HEK293 (cell line): Measurements from ENCODE around the gene SPRY4.

Experiments
- GLIS1 ChIP-seq: fragments of 450-650 bp; formaldehyde crosslinking; IDR thresholded peaks from 2 replicates; pipeline ENCODE4 v1.5.1; 2016; ENCODE audit warnings: missing biosample characterization, missing genetic modification characterization
- ZBTB7A ChIP-seq: fragments of 450-650 bp; formaldehyde crosslinking; IDR thresholded peaks from 2 replicates; pipeline ENCODE4 v1.5.1; 2016; ENCODE audit warnings: low read depth, missing biosample characterization, missing genetic modification characterization
- ZIC2 ChIP-seq: fragments of 450-650 bp; formaldehyde crosslinking; IDR thresholded peaks from 2 replicates; pipeline ENCODE4 v1.5.1; 2016; ENCODE audit warnings: missing biosample characterization, missing genetic modification characterization
- ZNF114 ChIP-seq: fragments of 450-650 bp; formaldehyde crosslinking; IDR thresholded peaks from 2 replicates; pipeline ENCODE4 v1.5.0; 2017; ENCODE audit warnings: missing biosample characterization, missing genetic modification characterization
- ZNF155 ChIP-seq: fragments of 450-650 bp; formaldehyde crosslinking; IDR thresholded peaks from 2 replicates; pipeline ENCODE4 v1.5.1; 2016; ENCODE audit warnings: missing biosample characterization, missing genetic modification characterization
- ZNF175 ChIP-seq: fragments of 450-650 bp; formaldehyde crosslinking; IDR thresholded peaks from 2 replicates; pipeline ENCODE4 v1.5.1; 2016; ENCODE audit warnings: missing biosample characterization, missing genetic modification characterization
- ZNF2 ChIP-seq: fragments of 450-650 bp; formaldehyde crosslinking; IDR thresholded peaks from 2 replicates; pipeline ENCODE4 v1.5.1; 2016; ENCODE audit warnings: missing biosample characterization, missing genetic modification characterization
- ZNF223 ChIP-seq: fragments of 450-650 bp; formaldehyde crosslinking; IDR thresholded peaks from 2 replicates; pipeline ENCODE4 v1.5.1; 2016; ENCODE audit warnings: missing biosample characterization, missing genetic modification characterization
- ZNF239 ChIP-seq: fragments of 450-650 bp; formaldehyde crosslinking; IDR thresholded peaks from 2 replicates; pipeline ENCODE4 v1.5.1; 2016; ENCODE audit warnings: missing biosample characterization, missing genetic modification characterization
- ZNF274 ChIP-seq, 2 experiments: fragments of 200-500 bp in 1 of 2; fragments of 450-650 bp in 1 of 2; sonication (Bioruptor generic) in 1 of 2; formaldehyde crosslinking in 1 of 2; IDR thresholded peaks; 2 replicates each; pipeline versions ENCODE4 v1.5.1 to v1.6.1; 2014 to 2016; ENCODE audit warnings: borderline replicate concordance in 1 of 2, inconsistent platforms in 1 of 2, low read length in 1 of 2, missing biosample characterization in 1 of 2, missing genetic modification characterization in 1 of 2
- ZNF292 ChIP-seq: fragments of 450-650 bp; formaldehyde crosslinking; IDR thresholded peaks from 2 replicates; pipeline ENCODE4 v1.5.1; 2016; ENCODE audit warnings: low read depth, missing biosample characterization, missing genetic modification characterization, borderline replicate concordance
- ZNF335 ChIP-seq: fragments of 450-650 bp; formaldehyde crosslinking; conservative IDR thresholded peaks from 2 replicates; pipeline ENCODE4 v1.5.1; 2016; ENCODE audit warnings: missing biosample characterization, missing genetic modification characterization
- ZNF48 ChIP-seq: fragments of 450-650 bp; formaldehyde crosslinking; IDR thresholded peaks from 2 replicates; pipeline ENCODE4 v1.5.1; 2016; ENCODE audit warnings: missing biosample characterization, missing genetic modification characterization
- ZNF530 ChIP-seq: fragments of 450-650 bp; formaldehyde crosslinking; IDR thresholded peaks from 2 replicates; pipeline ENCODE4 v1.5.1; 2016; ENCODE audit warnings: low read depth, missing biosample characterization, missing genetic modification characterization
- ZNF548 ChIP-seq: fragments of 450-650 bp; formaldehyde crosslinking; IDR thresholded peaks from 2 replicates; pipeline ENCODE4 v1.5.1; 2016; ENCODE audit warnings: missing biosample characterization, missing genetic modification characterization
- ZNF558 ChIP-seq: fragments of 450-650 bp; formaldehyde crosslinking; IDR thresholded peaks from 2 replicates; pipeline ENCODE4 v1.5.1; 2016; ENCODE audit warnings: missing biosample characterization, missing genetic modification characterization
- ZNF768 ChIP-seq: fragments of 450-650 bp; formaldehyde crosslinking; IDR thresholded peaks from 2 replicates; pipeline ENCODE4 v1.5.1; 2018; ENCODE audit warnings: missing biosample characterization, mild to moderate bottlenecking, missing genetic modification characterization
- ZNF777 ChIP-seq: fragments of 450-650 bp; formaldehyde crosslinking; IDR thresholded peaks from 2 replicates; pipeline ENCODE4 v1.5.1; 2017; ENCODE audit warnings: missing biosample characterization, missing genetic modification characterization, borderline replicate concordance
- ZNF785 ChIP-seq: fragments of 450-650 bp; formaldehyde crosslinking; IDR thresholded peaks from 2 replicates; pipeline ENCODE4 v1.5.1; 2016; ENCODE audit warnings: missing biosample characterization, missing genetic modification characterization
- ZNF792 ChIP-seq: fragments of 450-650 bp; formaldehyde crosslinking; IDR thresholded peaks from 2 replicates; pipeline ENCODE4 v1.5.1; 2016; ENCODE audit warnings: missing biosample characterization, missing genetic modification characterization
- ZSCAN23 ChIP-seq: fragments of 450-650 bp; formaldehyde crosslinking; IDR thresholded peaks from 2 replicates; pipeline ENCODE4 v1.5.1; 2016; ENCODE audit warnings: missing biosample characterization, missing genetic modification characterization
- ZSCAN30 ChIP-seq: fragments of 450-650 bp; IDR thresholded peaks from 2 replicates; pipeline ENCODE4 v1.5.1; 2018; ENCODE audit warnings: missing biosample characterization, mild to moderate bottlenecking, missing genetic modification characterization, moderate library complexity
- TF ChIP-seq, protein P1 (sequence below): fragments of 450-650 bp; formaldehyde crosslinking; IDR thresholded peaks from 2 replicates; pipeline ENCODE4 v1.5.1; 2016; ENCODE audit warnings: missing biosample characterization, missing genetic modification characterization
- TF ChIP-seq, protein P2 (sequence below): fragments of 450-650 bp; formaldehyde crosslinking; IDR thresholded peaks from 2 replicates; pipeline ENCODE4 v1.5.1; 2017; ENCODE audit warnings: missing biosample characterization, missing genetic modification characterization
- TF ChIP-seq, protein P3 (sequence below): fragments of 450-650 bp; formaldehyde crosslinking; IDR thresholded peaks from 2 replicates; pipeline ENCODE4 v1.5.1; 2016; ENCODE audit warnings: missing biosample characterization, missing genetic modification characterization
- TF ChIP-seq, protein P4 (sequence below): IDR thresholded peaks from 2 replicates; pipeline ENCODE4 v1.6.1; 2011; ENCODE audit warnings: mild to moderate bottlenecking, low read depth, low read length, borderline replicate concordance
- TF ChIP-seq, protein P5 (sequence below): fragments of 450-650 bp; formaldehyde crosslinking; optimal IDR thresholded peaks from 2 replicates; pipeline ENCODE3; 2016; ENCODE audit warnings: missing biosample characterization, mild to moderate bottlenecking, missing genetic modification characterization
- TF ChIP-seq, protein P6 (sequence below): fragments of 450-650 bp; formaldehyde crosslinking; conservative IDR thresholded peaks from 2 replicates; pipeline ENCODE4 v1.5.1; 2016; ENCODE audit warnings: low read depth, missing biosample characterization, missing genetic modification characterization
- TF ChIP-seq, protein P7 (sequence below): sonication (generic); formaldehyde crosslinking; IDR thresholded peaks from 2 replicates; pipeline ENCODE4 v1.8.1; 2022; ENCODE audit warnings: mild to moderate bottlenecking, moderate library complexity, missing genetic modification reagents

The SPRY4 gene

DNA sequence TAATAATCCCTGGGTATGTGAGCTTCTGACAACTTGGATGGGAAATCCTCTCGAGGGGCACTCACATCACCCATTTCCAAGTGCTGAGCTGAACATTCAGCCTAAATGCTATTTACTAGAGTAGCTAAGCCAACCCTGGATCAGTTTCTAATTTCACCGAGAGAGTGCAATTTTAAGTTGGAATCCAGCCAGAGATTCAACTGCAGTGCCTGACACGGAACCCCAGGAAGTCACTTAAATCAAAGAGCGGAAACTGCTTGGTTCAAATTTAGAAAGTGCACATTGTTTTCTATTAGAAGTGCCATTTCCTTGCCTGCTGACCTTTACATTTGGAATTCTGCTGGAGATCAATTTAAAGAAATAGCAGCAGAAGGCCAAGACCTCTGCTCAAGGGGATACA lies 8.8 kb downstream of the SPRY4 start (continued):
- no peak for TF ChIP-seq ZSCAN23
- TF ChIP-seq ZNF223 (tag by site-specific recombination) = no peak
- TF ChIP-seq ZNF558 = no peak
- TF ChIP-seq ZNF239 (tag by site-specific recombination) = no peak
- TF ChIP-seq ZNF548 (tag by site-specific recombination) = no peak
- TF ChIP-seq, protein P1, sequence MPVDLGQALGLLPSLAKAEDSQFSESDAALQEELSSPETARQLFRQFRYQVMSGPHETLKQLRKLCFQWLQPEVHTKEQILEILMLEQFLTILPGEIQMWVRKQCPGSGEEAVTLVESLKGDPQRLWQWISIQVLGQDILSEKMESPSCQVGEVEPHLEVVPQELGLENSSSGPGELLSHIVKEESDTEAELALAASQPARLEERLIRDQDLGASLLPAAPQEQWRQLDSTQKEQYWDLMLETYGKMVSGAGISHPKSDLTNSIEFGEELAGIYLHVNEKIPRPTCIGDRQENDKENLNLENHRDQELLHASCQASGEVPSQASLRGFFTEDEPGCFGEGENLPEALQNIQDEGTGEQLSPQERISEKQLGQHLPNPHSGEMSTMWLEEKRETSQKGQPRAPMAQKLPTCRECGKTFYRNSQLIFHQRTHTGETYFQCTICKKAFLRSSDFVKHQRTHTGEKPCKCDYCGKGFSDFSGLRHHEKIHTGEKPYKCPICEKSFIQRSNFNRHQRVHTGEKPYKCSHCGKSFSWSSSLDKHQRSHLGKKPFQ (tag by site-specific recombination) = 0 out of 2 replicates have a peak, but pooled peaks have one; percentile 14
- no peak for TF ChIP-seq ZNF768 (tag by site-specific recombination)
- TF ChIP-seq ZNF2 (tag by site-specific recombination) = no peak
- no peak for TF ChIP-seq ZNF114 (tag by site-specific recombination)
- TF ChIP-seq GLIS1 (tag by site-specific recombination) = peak; percentile 41; the same call in 1 of the 2 replicates
- TF ChIP-seq ZNF155 = no peak
- TF ChIP-seq ZNF274 (IDR thresholded peaks at IDR 0.05; ENCODE audit: low read length) = no peak
- TF ChIP-seq ZNF274 (tag by site-specific recombination; IDR thresholded peaks at IDR 0.05; ENCODE audit: borderline replicate concordance) = no peak
- TF ChIP-seq ZNF292 (tag by site-specific recombination) = no peak
- no peak for TF ChIP-seq ZNF785
- no peak for TF ChIP-seq ZNF792
- TF ChIP-seq ZIC2 (tag by site-specific recombination) = peak; percentile 41; the same call in 1 of the 2 replicates
- no peak for TF ChIP-seq ZBTB7A (tag by site-specific recombination)
- no peak for TF ChIP-seq ZNF530 (tag by site-specific recombination)
- TF ChIP-seq ZNF335 (tag by site-specific recombination) = no peak
- TF ChIP-seq, protein P2, sequence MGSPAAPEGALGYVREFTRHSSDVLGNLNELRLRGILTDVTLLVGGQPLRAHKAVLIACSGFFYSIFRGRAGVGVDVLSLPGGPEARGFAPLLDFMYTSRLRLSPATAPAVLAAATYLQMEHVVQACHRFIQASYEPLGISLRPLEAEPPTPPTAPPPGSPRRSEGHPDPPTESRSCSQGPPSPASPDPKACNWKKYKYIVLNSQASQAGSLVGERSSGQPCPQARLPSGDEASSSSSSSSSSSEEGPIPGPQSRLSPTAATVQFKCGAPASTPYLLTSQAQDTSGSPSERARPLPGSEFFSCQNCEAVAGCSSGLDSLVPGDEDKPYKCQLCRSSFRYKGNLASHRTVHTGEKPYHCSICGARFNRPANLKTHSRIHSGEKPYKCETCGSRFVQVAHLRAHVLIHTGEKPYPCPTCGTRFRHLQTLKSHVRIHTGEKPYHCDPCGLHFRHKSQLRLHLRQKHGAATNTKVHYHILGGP (tag by site-specific recombination) = no peak
- no peak for TF ChIP-seq ZNF175 (tag by site-specific recombination)
- TF ChIP-seq, protein P3, sequence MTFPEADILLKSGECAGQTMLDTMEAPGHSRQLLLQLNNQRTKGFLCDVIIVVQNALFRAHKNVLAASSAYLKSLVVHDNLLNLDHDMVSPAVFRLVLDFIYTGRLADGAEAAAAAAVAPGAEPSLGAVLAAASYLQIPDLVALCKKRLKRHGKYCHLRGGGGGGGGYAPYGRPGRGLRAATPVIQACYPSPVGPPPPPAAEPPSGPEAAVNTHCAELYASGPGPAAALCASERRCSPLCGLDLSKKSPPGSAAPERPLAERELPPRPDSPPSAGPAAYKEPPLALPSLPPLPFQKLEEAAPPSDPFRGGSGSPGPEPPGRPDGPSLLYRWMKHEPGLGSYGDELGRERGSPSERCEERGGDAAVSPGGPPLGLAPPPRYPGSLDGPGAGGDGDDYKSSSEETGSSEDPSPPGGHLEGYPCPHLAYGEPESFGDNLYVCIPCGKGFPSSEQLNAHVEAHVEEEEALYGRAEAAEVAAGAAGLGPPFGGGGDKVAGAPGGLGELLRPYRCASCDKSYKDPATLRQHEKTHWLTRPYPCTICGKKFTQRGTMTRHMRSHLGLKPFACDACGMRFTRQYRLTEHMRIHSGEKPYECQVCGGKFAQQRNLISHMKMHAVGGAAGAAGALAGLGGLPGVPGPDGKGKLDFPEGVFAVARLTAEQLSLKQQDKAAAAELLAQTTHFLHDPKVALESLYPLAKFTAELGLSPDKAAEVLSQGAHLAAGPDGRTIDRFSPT (tag by site-specific recombination) = no peak
- TF ChIP-seq ZNF48 = no peak
- no peak for TF ChIP-seq ZNF777
- TF ChIP-seq, protein P4, sequence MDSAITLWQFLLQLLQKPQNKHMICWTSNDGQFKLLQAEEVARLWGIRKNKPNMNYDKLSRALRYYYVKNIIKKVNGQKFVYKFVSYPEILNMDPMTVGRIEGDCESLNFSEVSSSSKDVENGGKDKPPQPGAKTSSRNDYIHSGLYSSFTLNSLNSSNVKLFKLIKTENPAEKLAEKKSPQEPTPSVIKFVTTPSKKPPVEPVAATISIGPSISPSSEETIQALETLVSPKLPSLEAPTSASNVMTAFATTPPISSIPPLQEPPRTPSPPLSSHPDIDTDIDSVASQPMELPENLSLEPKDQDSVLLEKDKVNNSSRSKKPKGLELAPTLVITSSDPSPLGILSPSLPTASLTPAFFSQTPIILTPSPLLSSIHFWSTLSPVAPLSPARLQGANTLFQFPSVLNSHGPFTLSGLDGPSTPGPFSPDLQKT = no peak
- TF ChIP-seq, protein P5, sequence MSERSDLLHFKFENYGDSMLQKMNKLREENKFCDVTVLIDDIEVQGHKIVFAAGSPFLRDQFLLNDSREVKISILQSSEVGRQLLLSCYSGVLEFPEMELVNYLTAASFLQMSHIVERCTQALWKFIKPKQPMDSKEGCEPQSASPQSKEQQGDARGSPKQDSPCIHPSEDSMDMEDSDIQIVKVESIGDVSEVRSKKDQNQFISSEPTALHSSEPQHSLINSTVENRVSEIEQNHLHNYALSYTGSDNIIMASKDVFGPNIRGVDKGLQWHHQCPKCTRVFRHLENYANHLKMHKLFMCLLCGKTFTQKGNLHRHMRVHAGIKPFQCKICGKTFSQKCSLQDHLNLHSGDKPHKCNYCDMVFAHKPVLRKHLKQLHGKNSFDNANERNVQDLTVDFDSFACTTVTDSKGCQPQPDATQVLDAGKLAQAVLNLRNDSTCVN (tag by site-specific recombination) = no peak
- TF ChIP-seq ZSCAN30 (tag by site-specific recombination) = peak; percentile 14; the same call in 1 of the 2 replicates
- TF ChIP-seq, protein P6, sequence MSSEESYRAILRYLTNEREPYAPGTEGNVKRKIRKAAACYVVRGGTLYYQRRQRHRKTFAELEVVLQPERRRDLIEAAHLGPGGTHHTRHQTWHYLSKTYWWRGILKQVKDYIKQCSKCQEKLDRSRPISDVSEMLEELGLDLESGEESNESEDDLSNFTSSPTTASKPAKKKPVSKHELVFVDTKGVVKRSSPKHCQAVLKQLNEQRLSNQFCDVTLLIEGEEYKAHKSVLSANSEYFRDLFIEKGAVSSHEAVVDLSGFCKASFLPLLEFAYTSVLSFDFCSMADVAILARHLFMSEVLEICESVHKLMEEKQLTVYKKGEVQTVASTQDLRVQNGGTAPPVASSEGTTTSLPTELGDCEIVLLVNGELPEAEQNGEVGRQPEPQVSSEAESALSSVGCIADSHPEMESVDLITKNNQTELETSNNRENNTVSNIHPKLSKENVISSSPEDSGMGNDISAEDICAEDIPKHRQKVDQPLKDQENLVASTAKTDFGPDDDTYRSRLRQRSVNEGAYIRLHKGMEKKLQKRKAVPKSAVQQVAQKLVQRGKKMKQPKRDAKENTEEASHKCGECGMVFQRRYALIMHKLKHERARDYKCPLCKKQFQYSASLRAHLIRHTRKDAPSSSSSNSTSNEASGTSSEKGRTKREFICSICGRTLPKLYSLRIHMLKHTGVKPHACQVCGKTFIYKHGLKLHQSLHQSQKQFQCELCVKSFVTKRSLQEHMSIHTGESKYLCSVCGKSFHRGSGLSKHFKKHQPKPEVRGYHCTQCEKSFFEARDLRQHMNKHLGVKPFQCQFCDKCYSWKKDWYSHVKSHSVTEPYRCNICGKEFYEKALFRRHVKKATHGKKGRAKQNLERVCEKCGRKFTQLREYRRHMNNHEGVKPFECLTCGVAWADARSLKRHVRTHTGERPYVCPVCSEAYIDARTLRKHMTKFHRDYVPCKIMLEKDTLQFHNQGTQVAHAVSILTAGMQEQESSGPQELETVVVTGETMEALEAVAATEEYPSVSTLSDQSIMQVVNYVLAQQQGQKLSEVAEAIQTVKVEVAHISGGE (tag by site-specific recombination) = no peak
- TF ChIP-seq, protein P7, sequence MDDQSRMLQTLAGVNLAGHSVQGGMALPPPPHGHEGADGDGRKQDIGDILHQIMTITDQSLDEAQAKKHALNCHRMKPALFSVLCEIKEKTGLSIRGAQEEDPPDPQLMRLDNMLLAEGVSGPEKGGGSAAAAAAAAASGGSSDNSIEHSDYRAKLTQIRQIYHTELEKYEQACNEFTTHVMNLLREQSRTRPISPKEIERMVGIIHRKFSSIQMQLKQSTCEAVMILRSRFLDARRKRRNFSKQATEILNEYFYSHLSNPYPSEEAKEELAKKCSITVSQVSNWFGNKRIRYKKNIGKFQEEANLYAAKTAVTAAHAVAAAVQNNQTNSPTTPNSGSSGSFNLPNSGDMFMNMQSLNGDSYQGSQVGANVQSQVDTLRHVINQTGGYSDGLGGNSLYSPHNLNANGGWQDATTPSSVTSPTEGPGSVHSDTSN (CRISPR knock-in tag) = no peak
